GM19395 (cell line): ENCODE data around the gene ANXA11.
A peak's percentile ranks its signal among the peaks of the same experiment; 100 is the strongest.

Experiments
- ATAC-seq: cut with Tn5 transposase; IDR thresholded peaks from one replicate; pipeline ENCODE4 v1.9.1; 2021; ENCODE audit warnings: mild to moderate bottlenecking, moderate library complexity; ENCODE audit not compliant: unreplicated experiment

Gene ANXA11

DNA sequence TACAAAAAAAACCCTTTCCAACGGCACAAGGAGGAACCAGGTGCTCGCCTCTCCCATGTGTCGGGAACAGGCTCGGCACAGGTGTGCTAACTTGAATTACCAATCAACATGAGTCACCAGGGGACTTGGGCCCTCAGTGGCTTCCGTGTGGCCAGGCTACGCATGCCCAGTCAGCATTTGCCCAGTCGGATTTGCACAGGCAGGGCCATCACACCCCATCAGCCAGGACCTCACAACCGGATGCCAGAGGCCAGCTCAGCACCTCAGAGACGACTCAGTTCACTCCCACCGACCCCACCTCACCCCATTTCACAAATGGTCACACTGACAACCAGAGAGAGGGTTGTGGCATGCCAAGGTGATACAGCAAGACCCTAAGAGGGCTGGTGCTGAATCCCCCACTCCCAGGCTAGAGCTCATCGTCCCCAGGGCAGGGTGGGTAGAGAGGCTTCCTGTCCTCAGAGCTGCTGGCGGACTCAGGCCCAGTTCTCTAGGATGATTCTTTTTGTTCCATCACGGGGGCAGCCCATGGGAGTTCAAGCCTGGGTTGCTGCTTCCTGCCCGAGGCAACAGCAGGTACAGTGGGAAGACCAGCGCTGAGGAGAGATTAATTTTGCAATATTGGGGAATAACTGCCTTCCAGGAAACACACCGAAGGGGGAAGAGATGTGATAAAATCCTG is 13.6 kb downstream of the ANXA11 start:
- no peak for ATAC-seq

DNA sequence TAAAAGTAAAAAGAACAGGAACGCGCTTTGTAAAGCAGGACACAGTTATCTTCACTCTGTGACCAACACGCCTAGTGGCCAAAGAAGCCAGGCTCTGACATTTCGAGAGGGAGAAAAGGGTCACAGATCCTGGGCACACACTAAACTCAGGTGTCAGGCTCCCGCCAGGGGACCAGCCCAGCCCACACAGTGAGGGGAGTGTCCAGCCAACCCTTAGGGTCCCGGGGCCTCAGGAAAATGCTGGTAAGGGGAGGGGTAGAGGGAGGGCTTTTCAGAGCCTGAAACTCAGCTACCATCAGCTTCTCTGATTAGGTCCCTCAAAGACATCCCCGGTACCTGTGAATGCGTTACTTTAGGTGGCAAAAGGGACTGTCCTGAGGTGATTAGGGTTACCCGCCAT is 16.6 kb downstream of the ANXA11 start:
- ATAC-seq = no peak

DNA sequence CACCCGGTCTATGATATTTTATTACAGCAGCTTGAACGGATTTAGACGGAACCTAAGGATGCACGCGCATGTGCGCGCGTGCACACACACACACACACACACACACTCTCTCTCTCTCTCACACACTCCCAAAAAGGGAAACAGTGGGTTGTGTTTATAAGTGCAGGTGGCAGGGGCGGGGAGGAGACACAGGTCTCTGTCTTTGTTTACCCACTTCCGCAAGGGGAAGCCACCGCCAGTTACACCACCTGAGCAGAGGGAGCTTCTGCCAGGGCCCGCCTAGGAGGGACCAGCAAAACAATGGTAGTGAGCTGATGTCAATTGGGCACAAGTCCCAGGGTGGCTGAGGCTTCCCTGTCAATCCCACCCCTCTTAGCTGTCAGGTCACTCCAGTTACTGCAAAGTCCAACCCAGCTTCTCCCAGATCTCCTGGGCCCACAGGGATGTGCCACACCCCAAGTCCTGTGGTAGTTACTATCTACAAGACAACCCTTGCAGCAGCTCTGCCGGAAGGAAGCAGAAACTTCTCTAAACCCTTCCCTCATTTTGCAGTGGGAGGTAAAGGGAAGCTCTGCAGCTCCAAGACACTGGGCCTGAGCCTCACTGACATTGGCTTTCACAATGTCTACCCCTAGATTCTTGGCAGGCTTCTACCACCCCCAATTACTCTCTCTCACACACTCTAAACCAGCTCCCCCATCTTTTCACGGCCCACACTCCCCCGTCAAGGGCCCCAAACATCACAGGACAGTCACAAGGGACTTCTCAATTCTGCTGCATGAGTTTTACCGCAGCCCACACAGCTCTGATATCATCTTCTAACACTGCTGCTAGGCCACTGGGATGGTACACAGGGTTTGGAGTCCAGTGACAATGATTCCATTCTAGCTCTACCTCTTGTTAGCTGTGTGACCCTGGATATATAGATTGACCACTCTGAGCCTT is 17.6 kb downstream of the ANXA11 start:
- ATAC-seq = peak; percentile 94

DNA sequence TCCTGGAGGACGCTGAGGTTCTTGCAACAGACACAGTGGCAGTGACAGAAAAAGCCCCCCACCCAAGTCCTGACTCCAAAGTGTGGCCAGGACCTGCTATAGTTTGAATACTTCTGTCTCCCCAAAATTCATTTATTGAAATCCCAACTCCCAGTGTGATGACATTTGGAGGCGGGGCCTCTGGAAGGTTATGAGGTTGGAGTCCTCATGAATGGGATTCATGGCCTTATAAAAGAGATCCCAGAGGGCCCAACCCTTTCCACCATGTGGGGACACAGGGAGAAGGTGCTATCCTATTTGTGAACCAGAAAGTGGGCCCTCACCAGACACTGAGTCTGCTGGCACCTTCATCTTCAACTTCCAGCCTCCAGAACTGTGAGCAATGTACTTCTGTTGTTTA is 18.3 kb downstream of the ANXA11 start:
- no peak for ATAC-seq

DNA sequence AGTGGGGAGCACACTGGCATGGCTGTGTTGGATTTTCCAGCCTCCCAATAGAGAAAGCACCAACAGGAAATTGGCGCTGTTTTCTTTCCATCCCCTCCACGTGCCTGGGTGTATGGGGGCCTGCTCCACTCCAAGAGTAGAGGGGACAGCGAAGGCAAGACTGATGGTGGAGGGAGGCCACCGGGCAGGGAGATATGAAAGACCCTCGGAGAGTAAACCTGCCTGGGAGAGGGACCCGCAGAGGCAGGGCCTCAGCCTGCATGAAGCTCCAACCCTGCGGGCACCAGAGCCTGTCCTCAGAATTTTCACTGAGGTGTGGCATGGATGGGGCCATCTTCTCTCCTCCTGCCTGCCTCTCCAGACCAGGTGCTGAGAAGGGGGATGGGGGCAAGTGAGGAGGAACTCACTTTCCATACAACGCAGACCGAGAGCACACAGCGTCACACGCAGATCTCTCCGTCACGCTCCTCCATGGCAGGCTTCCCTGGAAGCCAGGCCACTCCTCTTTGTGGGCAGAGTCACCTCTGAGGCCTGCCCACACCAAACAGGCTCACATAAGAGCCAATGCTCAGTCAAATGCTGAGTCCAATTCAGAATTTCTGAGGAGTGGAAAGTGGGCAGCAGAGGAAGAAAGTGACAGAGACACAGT is 18.8 kb downstream of the ANXA11 start:
- no peak for ATAC-seq

DNA sequence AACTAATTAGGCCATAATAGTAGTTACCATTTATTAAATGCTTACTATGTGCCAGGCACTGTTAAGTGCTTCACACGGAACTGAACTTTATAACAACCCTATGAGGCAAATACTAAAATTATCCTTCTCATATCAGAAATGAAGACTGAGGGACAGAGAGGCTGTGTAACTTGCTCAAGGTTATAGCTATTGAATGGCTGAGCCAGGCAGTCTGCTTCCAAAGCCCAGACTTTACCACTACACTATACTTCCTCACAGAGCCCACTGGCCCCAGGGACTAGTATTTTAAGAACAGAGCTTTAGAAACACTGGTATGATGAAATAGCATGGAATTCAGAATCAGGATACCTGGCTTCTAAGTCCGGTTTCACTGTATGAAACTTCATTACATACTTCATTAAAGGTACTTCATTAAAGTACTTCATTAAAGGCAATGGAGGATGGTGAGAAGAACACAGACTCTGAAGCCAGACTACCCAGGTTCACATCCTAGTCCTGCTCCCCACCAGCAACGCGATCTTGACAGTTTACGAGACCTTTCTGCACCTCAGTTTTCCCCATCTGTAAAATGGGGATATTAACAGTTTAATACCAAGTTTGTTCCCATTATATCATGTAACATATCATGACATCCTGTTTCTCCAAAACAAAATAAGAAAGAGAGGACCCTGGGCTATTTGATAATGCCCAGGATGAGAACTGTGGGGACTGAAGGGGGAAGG is 19.6 kb downstream of the ANXA11 start:
- ATAC-seq = no peak

DNA sequence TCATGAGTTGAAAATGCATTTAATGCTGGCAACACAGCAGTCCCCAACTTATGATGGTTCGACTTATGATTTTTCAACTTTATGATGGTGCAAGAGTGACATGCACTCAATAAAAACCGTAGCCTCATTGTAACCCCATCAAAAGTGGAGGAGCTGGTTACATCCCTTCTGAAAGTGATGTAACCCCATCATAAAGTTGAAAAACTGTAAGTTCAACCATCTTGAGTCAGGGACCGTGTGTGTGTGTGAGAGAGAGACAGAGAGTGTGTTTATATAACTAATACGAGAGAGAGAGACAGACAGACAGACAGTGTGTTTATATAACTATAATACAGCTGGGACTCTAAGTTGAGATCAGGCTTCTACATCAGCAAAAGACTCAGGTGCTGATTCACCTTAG is 21.0 kb downstream of the ANXA11 start:
- ATAC-seq = no peak

DNA sequence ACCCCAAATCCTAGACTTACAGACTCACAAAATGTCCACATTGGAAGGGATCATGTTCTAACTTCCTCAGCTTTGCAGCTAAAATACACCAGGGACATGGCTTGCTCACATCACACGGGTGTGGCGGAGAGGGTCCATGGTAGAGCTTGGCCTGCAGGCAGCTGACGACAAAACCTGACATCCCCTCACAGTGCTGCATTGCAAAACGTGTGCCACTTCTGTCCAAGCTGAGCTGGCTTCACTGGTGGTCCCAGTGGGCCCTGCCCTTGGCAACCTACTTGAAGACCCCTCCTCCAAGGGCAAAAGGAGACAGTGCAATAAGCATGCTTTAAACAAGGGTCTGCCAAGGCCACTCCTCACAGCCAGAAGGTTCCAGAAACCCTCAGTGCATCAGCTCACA is 21.9 kb downstream of the ANXA11 start:
- ATAC-seq = no peak

DNA sequence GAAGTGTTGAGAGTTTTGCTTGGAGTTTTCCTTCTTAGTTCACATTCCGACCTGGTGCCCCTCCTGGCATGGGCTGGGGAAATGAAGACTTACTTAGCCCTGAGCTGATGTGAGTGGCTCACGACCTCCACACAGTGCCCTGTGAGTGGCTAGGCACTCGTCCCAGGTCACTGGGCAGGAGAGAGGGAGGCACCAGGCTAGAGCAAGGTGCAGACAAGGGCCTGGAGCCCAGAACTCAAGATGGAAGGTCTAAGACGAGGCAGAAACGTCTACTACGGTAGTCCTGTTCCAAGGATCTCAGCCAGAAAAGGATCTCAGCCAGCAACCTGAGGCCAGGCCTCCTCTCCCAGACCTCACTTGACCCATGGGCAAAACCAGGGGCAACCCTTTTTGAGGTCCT is 22.4 kb downstream of the ANXA11 start:
- ATAC-seq = no peak

DNA sequence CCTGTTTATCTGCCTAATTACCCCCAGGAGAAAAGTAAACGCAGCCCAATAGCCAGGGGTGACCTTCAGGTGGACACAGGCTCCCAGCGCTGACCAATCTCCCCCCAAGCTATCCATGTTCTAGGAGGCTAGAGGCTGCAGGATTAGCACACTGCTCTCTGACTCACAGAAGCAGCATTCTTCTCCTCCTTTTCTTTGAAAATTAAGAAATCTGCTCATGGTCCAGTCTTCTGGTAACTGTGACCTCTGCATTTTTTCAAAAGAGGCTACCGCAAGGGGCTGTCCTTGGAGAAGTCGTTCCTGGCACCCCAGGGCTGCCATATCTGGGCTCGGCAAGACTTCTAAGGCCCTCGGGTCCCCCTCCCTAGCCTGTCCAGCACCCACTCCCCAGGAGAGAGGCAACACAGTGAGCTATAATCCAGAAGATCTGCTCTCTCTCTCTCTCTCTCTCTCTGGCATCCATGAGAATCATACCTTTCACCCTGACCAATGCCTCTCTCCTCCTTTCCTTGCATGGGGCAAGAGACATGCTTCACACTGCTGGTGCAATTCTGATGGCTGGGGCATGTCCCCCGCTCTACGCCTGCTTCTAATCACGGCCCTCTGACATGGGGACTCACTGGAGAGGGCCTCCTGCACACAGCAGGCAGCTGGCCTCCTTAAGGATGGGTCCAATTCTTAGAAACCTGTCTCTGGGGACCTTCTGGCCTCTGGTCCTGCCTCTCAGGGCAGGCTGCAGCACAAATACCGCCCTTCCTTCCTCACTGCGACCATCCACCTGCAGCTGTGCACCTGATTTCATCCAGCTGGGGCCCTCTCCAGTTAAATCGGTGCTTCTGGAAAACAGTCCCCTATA is 27.3 kb downstream of the ANXA11 start:
- ATAC-seq = no peak

DNA sequence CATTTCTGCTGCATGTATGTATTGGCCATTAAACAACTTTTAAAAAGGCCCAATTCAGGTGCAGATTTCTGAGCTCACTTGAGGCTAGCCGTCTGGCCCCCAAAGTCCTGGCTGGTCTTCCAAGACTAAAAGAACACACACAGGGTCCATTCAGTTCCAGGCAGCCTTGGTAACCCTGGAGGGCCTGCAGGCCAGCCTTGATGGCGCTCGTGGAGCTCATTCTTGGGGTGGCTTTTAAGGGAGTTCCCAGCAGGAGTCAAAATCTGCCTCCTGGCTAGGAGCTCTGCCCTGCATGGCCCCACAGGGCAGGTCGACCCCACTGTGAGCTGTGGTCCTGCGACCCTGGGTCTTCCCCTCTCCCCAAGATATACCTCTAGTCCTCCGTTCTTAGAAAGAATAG is 28.8 kb downstream of the ANXA11 start:
- no peak for ATAC-seq

DNA sequence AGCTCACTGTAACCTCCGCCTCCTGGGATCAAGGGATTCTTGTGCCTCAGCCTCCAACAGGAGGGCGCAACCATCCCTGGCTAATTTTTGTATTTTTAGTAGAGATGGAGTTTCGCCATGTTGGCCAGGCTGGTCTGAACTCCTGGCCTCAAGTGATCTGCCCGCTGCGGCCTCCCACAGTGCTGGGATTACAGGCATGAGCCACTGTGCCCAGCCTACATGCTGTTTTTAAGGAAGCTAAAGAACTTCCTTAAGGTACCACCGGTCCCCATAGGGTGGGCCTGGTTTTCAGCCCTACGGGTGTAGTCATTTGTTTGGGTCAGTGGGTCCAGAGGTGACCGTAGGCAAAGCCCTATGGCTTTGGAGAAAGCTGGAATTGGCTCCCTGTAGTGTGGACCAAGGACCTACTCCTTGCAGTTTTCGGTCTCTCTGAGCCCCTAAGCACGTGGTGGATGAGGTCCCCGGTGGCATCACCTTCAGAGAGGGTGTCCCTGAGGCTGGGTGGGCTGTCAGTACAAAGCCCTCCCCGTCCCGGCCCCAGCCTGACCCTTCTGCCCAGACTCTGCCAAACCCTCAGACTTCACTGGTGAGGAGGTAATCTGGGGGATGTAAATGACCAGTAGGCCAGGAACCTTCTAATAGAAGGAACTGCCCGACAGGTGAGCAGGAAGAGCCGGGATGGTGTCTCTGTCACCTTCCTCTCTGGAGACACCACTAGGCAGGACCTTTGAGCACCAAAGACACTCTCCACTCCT is 30.5 kb downstream of the ANXA11 start:
- ATAC-seq = no peak

DNA sequence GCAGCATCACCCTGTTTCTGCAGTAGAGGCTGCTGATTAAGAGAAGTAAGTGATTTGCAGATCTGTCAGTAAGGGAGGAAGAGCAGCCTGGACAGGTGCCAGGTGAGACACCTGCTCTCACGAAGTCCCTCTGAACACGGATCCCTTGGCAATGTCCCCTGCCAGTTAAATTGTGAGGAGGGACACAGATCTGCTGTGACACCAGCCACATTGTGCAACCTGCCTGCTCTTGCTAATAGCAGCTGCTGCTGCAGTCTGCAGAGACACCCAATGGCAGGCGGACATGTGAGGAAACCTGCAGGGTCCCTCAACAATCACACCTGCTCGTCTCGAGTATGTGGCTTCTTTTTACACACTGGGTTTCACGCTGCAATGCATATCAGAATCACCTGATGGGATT is 31.9 kb downstream of the ANXA11 start:
- ATAC-seq = no peak

DNA sequence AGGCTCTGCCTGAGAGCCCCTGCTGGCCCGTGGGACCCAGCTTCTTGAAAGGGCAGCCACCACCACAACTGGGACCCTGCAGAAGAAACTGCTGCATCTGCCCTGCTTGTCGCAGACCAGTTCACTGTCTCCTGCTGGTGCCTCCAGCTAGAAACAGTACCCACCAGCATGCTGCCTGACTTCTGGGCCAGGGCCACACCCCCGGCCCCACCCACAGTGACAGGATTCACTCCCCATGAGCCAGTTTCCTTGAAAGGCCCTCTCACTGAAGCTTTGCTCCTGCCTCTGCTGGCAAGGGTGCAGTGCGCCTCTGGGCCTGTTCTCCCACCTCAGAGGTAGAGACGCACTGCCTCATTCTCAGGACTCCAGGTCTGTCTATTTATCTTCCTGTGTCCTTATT is 32.4 kb downstream of the ANXA11 start:
- ATAC-seq = no peak

DNA sequence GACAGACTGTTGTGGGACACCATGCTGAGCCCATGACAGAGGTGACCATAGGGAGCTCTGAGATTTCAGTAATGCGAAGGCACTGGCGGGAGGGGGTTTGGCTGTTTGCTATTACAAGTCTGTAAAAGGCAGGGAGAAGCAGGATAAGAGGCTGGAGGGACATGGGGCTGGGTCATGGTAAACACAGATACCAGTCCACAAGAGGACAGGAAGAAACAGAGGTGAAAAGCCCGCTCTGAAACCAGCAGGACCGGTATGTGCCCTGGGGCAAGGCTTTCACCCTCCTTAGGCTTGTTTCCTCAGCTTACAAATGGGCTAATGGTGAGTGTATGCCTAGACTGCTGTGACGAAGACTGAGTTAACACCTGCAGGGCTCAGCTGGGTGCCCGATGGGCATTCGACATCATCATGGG is 34.1 kb downstream of the ANXA11 start:
- ATAC-seq = no peak

DNA sequence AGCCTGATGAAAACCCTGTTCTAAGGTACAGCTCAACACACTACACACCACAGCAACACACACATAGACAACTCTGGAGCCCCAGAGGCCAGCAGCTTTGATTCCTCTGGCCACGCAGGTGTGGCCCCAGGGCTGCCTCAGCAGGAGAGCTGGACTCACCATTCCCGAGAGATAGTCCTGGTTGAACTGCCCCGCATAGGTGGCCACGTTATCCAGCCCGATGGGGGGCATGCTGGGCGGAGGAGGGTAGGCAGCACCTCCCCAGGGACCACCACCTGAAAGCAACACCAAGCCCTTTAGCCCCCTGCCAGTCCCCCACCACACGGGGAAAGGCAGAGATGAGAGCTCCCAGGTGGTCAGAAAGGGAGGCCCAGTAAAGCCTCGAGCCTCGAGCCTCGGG is 34.7 kb downstream of the ANXA11 start:
- ATAC-seq = no peak

DNA sequence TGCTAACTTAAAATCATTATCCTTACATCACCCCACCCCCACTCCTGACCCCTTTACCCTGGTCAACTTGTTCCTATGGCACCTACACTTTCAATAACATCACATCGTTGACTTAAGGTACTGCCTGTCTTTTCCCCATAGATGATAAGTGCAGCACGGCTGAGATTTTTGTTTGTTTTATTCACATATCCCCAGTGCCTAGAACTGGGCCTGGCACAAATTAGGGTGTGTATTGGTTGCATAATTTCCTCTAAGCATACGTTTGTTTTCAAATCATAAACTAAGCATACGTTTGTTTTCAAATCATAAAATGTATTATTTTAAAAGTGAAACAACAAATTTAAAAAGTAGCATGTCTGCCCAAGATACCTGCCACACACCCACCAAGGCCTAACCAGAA is 35.3 kb downstream of the ANXA11 start:
- no peak for ATAC-seq

DNA sequence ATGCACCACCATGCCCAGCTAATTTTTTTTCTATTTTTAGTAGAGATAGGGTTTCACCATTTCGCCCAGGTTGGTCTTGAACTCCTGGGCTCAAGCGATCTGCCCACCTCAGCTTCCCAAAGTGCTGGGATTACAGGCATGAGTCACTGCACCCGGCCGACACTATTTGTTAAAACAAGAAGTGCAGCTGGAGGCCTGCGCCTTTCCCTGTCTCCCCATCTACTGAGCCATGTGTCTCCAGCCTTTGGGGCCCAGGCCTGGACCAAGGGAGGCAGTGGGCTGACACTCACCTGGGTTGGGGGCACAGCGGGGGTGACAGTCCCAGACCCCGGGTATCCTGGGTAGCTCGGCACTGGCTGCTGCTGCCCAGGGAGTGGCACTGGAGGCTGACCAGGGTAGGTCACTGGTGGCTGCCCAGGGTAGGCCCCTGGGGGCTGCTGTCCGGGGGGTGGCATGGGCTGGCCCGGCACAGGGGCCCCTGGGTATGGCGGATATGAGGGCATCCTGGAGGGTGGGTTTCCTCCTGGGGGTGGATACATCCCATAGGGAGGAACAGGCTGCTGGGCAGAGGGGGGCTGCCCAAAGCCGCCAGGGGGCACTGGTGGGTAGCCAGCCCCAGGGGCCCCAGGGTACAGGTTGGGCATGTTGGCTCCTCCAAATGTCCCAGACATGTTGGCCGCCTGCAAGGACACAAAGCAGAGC is 36.5 kb downstream of the ANXA11 start:
- ATAC-seq = peak; percentile 53

DNA sequence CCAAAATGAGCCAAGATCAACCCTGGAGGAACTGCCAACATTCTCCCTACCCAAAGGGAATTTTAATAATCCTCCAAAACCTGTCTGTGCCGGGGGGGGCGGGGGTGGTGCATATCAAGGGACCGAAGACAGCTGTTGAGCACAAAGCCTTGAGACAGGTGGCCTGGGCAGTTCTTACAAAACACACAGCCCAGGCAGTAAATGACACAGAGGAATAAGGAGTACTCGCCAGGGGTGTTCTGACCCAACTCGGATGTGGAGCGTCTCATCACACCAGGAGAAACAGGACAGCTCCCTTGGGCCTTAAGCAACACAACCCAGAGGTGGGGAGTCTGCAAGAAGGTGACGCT is 37.2 kb downstream of the ANXA11 start:
- ATAC-seq = no peak
